ENCODE results near the gene SERP2.
A peak's percentile ranks its signal among the peaks of the same experiment; 100 is the strongest.

SERP2 gene

GRCh38 chr13:44425815-44426078 is 52.1 kb downstream of the SERP2 start:
- H3K36me3 ChIP-seq, result 0 out of 22 replicates have a peak, but pooled peaks cover 0 to 3% (median 0%) of the 10 kb centered on the region in 11 experiments
- H3K4me2 ChIP-seq, result peak overlapping the region; percentile 12 to 70 (median 47); a peak in 19 of 22 replicates
- no peak for TF ChIP-seq Cebpa-rat (IDR thresholded peaks at IDR 0.05)
- peaks cover 5 to 53% (median 37%) of the 10 kb centered on the region in 10 experiments; a peak in 15 of 20 replicates for H3K4me1 ChIP-seq
- no peaks in the 10 kb centered on the region for H4K20me1 ChIP-seq
- no peaks in the 10 kb centered on the region for H3K27me3 ChIP-seq
- H3K27ac ChIP-seq, result no peak overlapping the region
- H3K9ac ChIP-seq, result no peak overlapping the region
- H3K4me3 ChIP-seq, result no peak overlapping the region
- H3K9me3 ChIP-seq (replicated peaks in 1 of 11), result peaks cover 0 to 12% (median 9%) of the 10 kb centered on the region in 11 experiments; a peak in 11 of 22 replicates

GRCh38 chr13:44426461-44426860 is 52.8 kb downstream of the SERP2 start:
- Histone ChIP-seq H3K9me3 (replicated peaks in 1 of 11) (peaks cover 0 to 12% (median 9%) of the 10 kb centered on the region in 11 experiments; a peak in 11 of 22 replicates), H3K27ac (no peak overlapping the region), H3K9ac (no peak overlapping the region), H3K4me1 (peaks cover 5 to 53% (median 37%) of the 10 kb centered on the region in 10 experiments; a peak in 15 of 20 replicates), H4K20me1 (no peaks in the 10 kb centered on the region), H3K4me3 (no peak overlapping the region), H3K36me3 (0 out of 22 replicates have a peak, but pooled peaks cover 0 to 3% (median 0%) of the 10 kb centered on the region in 11 experiments), H3K27me3 (no peaks in the 10 kb centered on the region), H3K4me2 (peak overlapping the region in 3 of 11 experiments; percentile 47 to 70 (median 62); a peak in 2 of 22 replicates)
- TF ChIP-seq Cebpa-rat (IDR thresholded peaks at IDR 0.05), result no peak

DNA sequence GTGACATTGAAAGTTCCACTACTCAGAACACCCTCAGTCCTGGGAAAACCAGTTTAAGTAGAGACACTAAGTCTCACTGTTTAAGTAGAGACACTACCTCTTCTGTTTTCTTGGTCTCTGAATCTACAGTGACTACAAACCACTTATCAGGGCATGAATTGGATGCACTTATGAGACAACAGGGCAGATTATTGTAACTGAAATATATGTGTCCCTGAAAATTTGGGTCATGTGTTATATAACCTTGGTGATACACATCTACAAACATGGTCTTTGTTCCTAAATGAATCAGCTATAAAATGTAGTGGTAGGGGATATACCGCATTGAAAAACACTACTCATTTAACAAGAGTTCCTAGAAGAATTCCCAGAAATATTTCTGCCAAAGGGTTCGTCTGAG is 55.7 kb downstream of the SERP2 start:
- peaks cover 8 to 36% (median 31%) of the 10 kb centered on the region in 10 experiments; a peak in 18 of 20 replicates for H3K4me1 ChIP-seq
- no peak overlapping the region for H3K27ac ChIP-seq
- no peak overlapping the region for H3K4me2 ChIP-seq
- peaks cover 6 to 22% (median 17%) of the 10 kb centered on the region in 11 experiments for H3K36me3 ChIP-seq
- no peak overlapping the region for H3K4me3 ChIP-seq
- peaks cover 0 to 12% (median 9%) of the 10 kb centered on the region in 11 experiments; a peak in 11 of 22 replicates for H3K9me3 ChIP-seq (replicated peaks in 1 of 11)
- peaks cover 3 to 22% (median 15%) of the 10 kb centered on the region in 11 experiments; a peak in 16 of 22 replicates for H4K20me1 ChIP-seq
- H3K9ac ChIP-seq, result no peak overlapping the region
- TF ChIP-seq Cebpa-rat (IDR thresholded peaks at IDR 0.05), result no peak
- no peaks in the 10 kb centered on the region for H3K27me3 ChIP-seq

GRCh38 chr13:44431150-44431549 is 57.5 kb downstream of the SERP2 start:
- H3K27me3 ChIP-seq, result no peaks in the 10 kb centered on the region
- no peak for TF ChIP-seq Cebpa-rat (IDR thresholded peaks at IDR 0.05)
- no peak overlapping the region for H3K27ac ChIP-seq
- no peak overlapping the region for H3K9ac ChIP-seq
- peaks cover 9 to 27% (median 21%) of the 10 kb centered on the region in 11 experiments for H3K36me3 ChIP-seq
- H3K9me3 ChIP-seq (replicated peaks in 1 of 11), result peaks cover 0 to 12% (median 9%) of the 10 kb centered on the region in 11 experiments; a peak in 11 of 22 replicates
- H3K4me3 ChIP-seq, result no peak overlapping the region
- H4K20me1 ChIP-seq, result peaks cover 3 to 33% (median 22%) of the 10 kb centered on the region in 11 experiments; a peak in 17 of 22 replicates
- H3K4me1 ChIP-seq, result peaks cover 12 to 24% (median 19%) of the 10 kb centered on the region in 10 experiments; a peak in 19 of 20 replicates
- H3K4me2 ChIP-seq, result no peak overlapping the region

DNA sequence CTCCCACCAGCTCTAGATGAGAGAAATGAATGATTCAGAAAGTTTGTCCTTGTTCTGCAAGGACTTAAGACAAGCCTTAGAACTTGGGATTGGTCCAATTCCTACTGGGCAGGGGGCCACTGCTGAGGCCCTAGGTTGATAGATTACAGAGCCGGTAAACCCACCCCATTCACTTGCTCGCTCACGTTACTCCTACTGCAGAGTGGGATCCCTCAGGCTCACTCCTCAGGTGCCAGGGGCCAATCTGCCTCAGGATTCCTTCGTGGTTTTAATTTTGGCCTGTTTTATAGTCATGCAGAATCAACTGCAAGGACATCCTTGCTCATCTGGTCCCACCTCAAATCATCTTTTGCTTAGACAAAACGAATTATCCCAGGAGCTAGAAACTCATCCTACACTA is 59.0 kb downstream of the SERP2 start:
- TF ChIP-seq Cebpa-rat (IDR thresholded peaks at IDR 0.05), result no peak
- Histone ChIP-seq H3K4me2 (peak overlapping the region in 3 of 11 experiments; percentile 3 to 86 (median 15); a peak in 3 of 22 replicates), H3K4me3 (no peak overlapping the region), H3K36me3 (peaks cover 9 to 26% (median 21%) of the 10 kb centered on the region in 11 experiments), H3K9ac (no peak overlapping the region), H4K20me1 (peaks cover 3 to 33% (median 23%) of the 10 kb centered on the region in 11 experiments; a peak in 17 of 22 replicates), H3K27ac (no peak overlapping the region), H3K4me1 (peaks cover 16 to 30% (median 21%) of the 10 kb centered on the region in 10 experiments), H3K9me3 (replicated peaks in 1 of 11) (peaks cover 0 to 6% (median 3%) of the 10 kb centered on the region in 11 experiments; a peak in 9 of 22 replicates), H3K27me3 (no peaks in the 10 kb centered on the region)

DNA sequence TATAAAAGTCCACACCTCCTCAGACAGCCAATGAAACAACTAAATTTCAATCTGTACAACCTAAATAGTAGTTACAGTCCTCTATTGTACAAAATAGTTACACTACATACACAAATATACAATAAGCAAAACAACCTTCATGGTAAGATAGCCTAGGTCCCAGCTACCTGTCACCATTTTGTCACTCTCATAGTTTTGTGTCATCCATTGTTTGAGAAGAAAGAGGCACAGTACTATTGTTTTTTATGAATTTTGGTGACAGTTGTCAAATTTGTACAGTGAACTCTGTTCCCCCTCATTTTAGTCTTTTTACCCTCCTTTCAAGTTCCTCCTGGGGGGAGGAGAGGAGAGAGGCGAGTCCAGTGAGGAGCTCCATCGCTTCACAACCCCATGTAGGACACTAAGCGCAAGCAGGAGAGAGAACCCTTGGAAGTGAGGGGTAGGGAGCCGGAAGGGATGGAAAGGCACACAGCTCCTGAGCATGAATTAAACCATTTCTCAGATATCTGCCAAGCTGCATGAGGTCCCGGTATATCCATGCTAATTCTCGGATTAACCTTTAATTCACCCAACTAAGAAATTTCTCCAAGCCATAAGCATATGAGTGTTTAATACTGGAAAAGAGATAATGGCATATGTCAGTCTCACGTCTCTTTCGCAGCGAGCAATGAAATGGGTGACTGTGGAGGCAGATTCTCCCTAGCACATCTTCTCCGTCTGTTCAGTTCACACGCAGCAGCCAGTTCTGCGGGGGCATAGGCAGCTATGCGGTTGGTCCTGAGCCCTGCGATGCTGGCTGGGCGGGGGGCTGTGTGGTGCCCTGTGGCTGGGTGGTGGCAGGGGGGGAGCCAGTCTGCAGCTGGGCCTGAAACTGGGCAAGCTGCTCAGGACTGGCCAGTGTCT is 60.5 kb downstream of the SERP2 start:
- Histone ChIP-seq H4K20me1 (peaks cover 3 to 33% (median 23%) of the 10 kb centered on the region in 11 experiments; a peak in 17 of 22 replicates), H3K4me2 (peak overlapping the region; percentile 76 to 95 (median 85)), H3K36me3 (peaks cover 9 to 25% (median 21%) of the 10 kb centered on the region in 11 experiments), H3K9me3 (replicated peaks in 1 of 11) (no peaks in the 10 kb centered on the region), H3K9ac (peak overlapping the region; percentile 86 to 98 (median 95); a peak in 19 of 22 replicates), H3K4me1 (peaks cover 20 to 39% (median 30%) of the 10 kb centered on the region in 10 experiments), H3K27ac (peak overlapping the region in 9 of 11 experiments; percentile 92 to 99 (median 97); a peak in 17 of 22 replicates), H3K27me3 (no peaks in the 10 kb centered on the region), H3K4me3 (peak overlapping the region; percentile 61 to 95 (median 78))
- no peak for TF ChIP-seq Cebpa-rat (IDR thresholded peaks at IDR 0.05)

DNA sequence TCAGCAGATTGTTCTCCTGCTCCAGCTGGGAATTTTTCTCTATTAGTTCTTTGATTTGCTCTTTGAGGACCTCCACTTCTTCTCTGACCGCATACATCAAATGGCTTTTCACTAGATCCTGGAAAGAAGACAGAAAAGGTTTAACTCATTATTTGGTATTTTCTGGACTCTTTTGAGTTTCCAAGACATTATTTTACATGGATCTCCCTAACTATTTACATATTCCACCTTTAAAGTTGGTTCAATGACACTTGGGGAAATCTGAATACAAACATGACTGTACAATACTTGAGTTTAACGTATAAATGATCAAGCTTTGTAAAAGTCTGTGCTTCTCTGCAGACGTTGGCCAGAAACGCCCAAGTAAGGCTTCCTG is 61.1 kb downstream of the SERP2 start:
- H3K27ac ChIP-seq, result peak overlapping the region in 10 of 11 experiments; percentile 24 to 99 (median 96); a peak in 19 of 22 replicates
- peak overlapping the region; percentile 86 to 98 (median 95); a peak in 20 of 22 replicates for H3K9ac ChIP-seq
- H3K36me3 ChIP-seq, result peaks cover 9 to 25% (median 21%) of the 10 kb centered on the region in 11 experiments
- no peak for TF ChIP-seq Cebpa-rat (IDR thresholded peaks at IDR 0.05)
- H3K4me2 ChIP-seq, result peak overlapping the region; percentile 76 to 95 (median 85)
- H3K27me3 ChIP-seq, result no peaks in the 10 kb centered on the region
- H3K9me3 ChIP-seq (replicated peaks in 1 of 11), result no peaks in the 10 kb centered on the region
- peaks cover 26 to 45% (median 36%) of the 10 kb centered on the region in 10 experiments for H3K4me1 ChIP-seq
- peak overlapping the region; percentile 61 to 95 (median 78) for H3K4me3 ChIP-seq
- H4K20me1 ChIP-seq, result peaks cover 3 to 33% (median 23%) of the 10 kb centered on the region in 11 experiments; a peak in 17 of 22 replicates

GRCh38 chr13:44435142-44435918 is 61.7 kb downstream of the SERP2 start:
- no peak for TF ChIP-seq Cebpa-rat (IDR thresholded peaks at IDR 0.05)
- Histone ChIP-seq H3K36me3 (peaks cover 9 to 25% (median 21%) of the 10 kb centered on the region in 11 experiments), H4K20me1 (peaks cover 3 to 33% (median 23%) of the 10 kb centered on the region in 11 experiments; a peak in 17 of 22 replicates), H3K4me2 (peak overlapping the region; percentile 76 to 95 (median 86)), H3K9ac (peak overlapping the region; percentile 86 to 98 (median 95)), H3K9me3 (replicated peaks in 1 of 11) (no peaks in the 10 kb centered on the region), H3K27me3 (no peaks in the 10 kb centered on the region), H3K4me3 (peak overlapping the region; percentile 61 to 95 (median 78)), H3K27ac (peak overlapping the region; percentile 67 to 99 (median 96)), H3K4me1 (peaks cover 32 to 51% (median 42%) of the 10 kb centered on the region in 10 experiments)

Measured in BLaER1 treated with 17β-estradiol and CSF1 and Interleukin-3, amounts not matched to agents 10 nM and 100 nM (cell line).